GM19324 (cell line): ENCODE data around the gene ELOVL5.

ENCODE experiments used
- ATAC-seq: cut with Tn5 transposase; IDR thresholded peaks from one replicate; pipeline ENCODE4 v1.9.1; 2021; ENCODE audit warnings: mild to moderate bottlenecking, moderate library complexity; ENCODE audit not compliant: unreplicated experiment, low FRiP score

The ELOVL5 gene

GRCh38 chr6:53284901-53285300 is 63.8 kb downstream of the ELOVL5 start:
- peak; percentile 72 for ATAC-seq

GRCh38 chr6:53282741-53283140 is 66.0 kb downstream of the ELOVL5 start:
- ATAC-seq: no peak

GRCh38 chr6:53282234-53282633 is 66.5 kb downstream of the ELOVL5 start:
- no peak for ATAC-seq

- peak; percentile 53 for ATAC-seq
Observed at GRCh38 chr6:53281518-53282215, 67.1 kb downstream of the ELOVL5 start.

- no peak for ATAC-seq
Observed at GRCh38 chr6:53280207-53280606, 68.5 kb downstream of the ELOVL5 start.

GRCh38 chr6:53279293-53279692 is 69.5 kb downstream of the ELOVL5 start:
- ATAC-seq: no peak

GRCh38 chr6:53273370-53273769 is 75.4 kb downstream of the ELOVL5 start:
- no peak for ATAC-seq

- no peak for ATAC-seq
Observed at GRCh38 chr6:53269827-53270226, 78.9 kb downstream of the ELOVL5 start.

- no peak for ATAC-seq
Observed at GRCh38 chr6:53268858-53269608, 79.7 kb downstream of the ELOVL5 start.

GRCh38 chr6:53266553-53267090 is 82.1 kb downstream of the ELOVL5 start:
- no peak for ATAC-seq

- ATAC-seq: no peak
Observed at GRCh38 chr6:53264915-53265607, 83.7 kb downstream of the ELOVL5 start.

GRCh38 chr6:53264337-53264736 is 84.4 kb downstream of the ELOVL5 start:
- ATAC-seq: no peak

GRCh38 chr6:53263917-53264316 is 84.8 kb downstream of the ELOVL5 start:
- no peak for ATAC-seq

- ATAC-seq: no peak
Observed at GRCh38 chr6:53259860-53260580, 88.7 kb downstream of the ELOVL5 start.

GRCh38 chr6:53258774-53259155 is 90.0 kb downstream of the ELOVL5 start:
- no peak for ATAC-seq

GRCh38 chr6:53258076-53258773 is 90.5 kb downstream of the ELOVL5 start:
- ATAC-seq: no peak

- no peak for ATAC-seq
Observed at GRCh38 chr6:53257533-53257932, 91.2 kb downstream of the ELOVL5 start.

GRCh38 chr6:53257001-53257400 is 91.7 kb downstream of the ELOVL5 start:
- ATAC-seq: no peak

GRCh38 chr6:53252177-53252692 is 96.5 kb downstream of the ELOVL5 start:
- ATAC-seq: no peak
